ENCODE results near the gene GSK3B. TPM values are rescaled to one million over a fixed set of nuclear protein-coding genes. Genes with fewer than 3 reads are reported as not detected.

The GSK3B gene
- total and polyA plus RNA-seq, 2 experiments from 2014 or later, result 19.7 to 43.1 TPM

DNA sequence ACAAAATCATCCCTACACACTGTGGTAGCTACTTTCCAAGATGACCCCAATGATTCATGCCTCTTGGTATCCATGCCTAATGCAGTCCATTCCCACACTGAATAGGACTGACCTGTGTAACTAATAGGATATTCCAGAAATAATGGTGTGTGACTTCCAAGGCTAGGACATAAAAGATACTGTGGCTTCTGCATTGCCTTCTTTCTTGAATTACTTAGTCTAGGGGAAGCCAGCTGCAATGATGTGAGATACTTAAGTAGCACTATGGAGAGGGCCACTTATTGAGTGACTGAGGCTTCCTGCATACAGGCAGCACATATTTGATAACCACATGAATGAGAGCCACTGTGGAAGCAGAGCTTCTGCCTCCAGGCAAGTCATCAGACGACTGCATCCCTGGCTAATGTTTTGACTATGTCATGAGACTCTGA lies 262.3 kb downstream of the GSK3B start:
- in situ Hi-C loops (cut with MboI), result no loop called here
- Histone ChIP-seq H4K20me1 (ENCODE audit: insufficient read depth) (0 out of 2 replicates have a peak, but pooled peaks cover 5% of the 10 kb centered on the region), H3K27me3 (replicated peaks; ENCODE audit: insufficient read depth) (no peaks in the 10 kb centered on the region), H3F3A (ENCODE audit: insufficient read depth) (peaks cover 13% of the 10 kb centered on the region), H3K27ac (peak overlapping the region; percentile 30), H3K4me2 (ENCODE audit: unreplicated experiment) (peak overlapping the region; percentile 11), H2AFZ (no peak overlapping the region), H3K36me3 (ENCODE audit: low read depth) (0 out of 2 replicates have a peak, but pooled peaks cover 5% of the 10 kb centered on the region), H3K9ac (no peak overlapping the region), H3K9me2 (ENCODE audit: insufficient read depth) (no peaks in the 10 kb centered on the region), H3K4me3 (no peak overlapping the region), H3K9me3 (ENCODE audit: low read depth) (no peaks in the 10 kb centered on the region), H3K4me1 (ENCODE audit: insufficient read depth) (peaks cover 12% of the 10 kb centered on the region), H3K79me2 (ENCODE audit: insufficient read depth) (peaks cover 35% of the 10 kb centered on the region)
- TF ChIP-seq EZH2 (IDR thresholded peaks at IDR 0.05; ENCODE audit: insufficient read depth, poor library complexity, severe bottlenecking) (no peak), EZH2phosphoT487 (IDR thresholded peaks at IDR 0.05; ENCODE audit: insufficient read depth, low read depth) (no peak)
- peak; percentile 58 for DNase-seq
- 33 to 41% methylated on average over 1 of the region's 1 CpG for WGBS, 2 experiments (ENCODE audit: low coverage in 1 of 2, low lambda C conversion rate in 2 of 2, missing lambda C conversion rate in 2 of 2)

DNA sequence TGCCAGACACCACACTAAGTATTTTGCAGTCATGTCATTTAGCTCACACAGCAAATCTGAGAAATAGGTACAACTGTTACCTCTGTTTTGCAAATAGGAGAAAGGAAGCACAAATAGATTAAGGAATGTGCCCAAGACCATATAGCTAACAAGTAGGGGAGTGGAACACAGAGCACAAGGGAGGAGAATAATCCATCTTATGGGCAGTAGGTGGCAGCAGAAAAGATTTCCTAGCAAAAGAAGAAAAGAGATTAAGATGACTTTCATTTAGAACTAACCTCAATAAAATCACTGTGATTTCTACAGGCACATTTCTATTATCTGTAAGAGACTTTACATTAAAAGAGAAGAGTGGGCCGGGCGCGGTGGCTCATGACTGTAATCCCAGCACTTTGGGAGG lies 263.2 kb downstream of the GSK3B start:
- Histone ChIP-seq H3K4me3 (no peak overlapping the region), H3K9ac (no peak overlapping the region), H3K9me3 (ENCODE audit: low read depth) (no peaks in the 10 kb centered on the region), H2AFZ (no peak overlapping the region), H3K27ac (no peak overlapping the region), H3F3A (ENCODE audit: insufficient read depth) (peaks cover 13% of the 10 kb centered on the region), H3K27me3 (replicated peaks; ENCODE audit: insufficient read depth) (no peaks in the 10 kb centered on the region), H3K79me2 (ENCODE audit: insufficient read depth) (peaks cover 35% of the 10 kb centered on the region), H3K4me1 (ENCODE audit: insufficient read depth) (peaks cover 12% of the 10 kb centered on the region), H3K9me2 (ENCODE audit: insufficient read depth) (no peaks in the 10 kb centered on the region), H3K36me3 (ENCODE audit: low read depth) (peaks cover 11% of the 10 kb centered on the region), H4K20me1 (ENCODE audit: insufficient read depth) (0 out of 2 replicates have a peak, but pooled peaks cover 5% of the 10 kb centered on the region), H3K4me2 (ENCODE audit: unreplicated experiment) (no peak overlapping the region)
- TF ChIP-seq EZH2 (IDR thresholded peaks at IDR 0.05; ENCODE audit: insufficient read depth, poor library complexity, severe bottlenecking) (no peak), EZH2phosphoT487 (IDR thresholded peaks at IDR 0.05; ENCODE audit: insufficient read depth, low read depth) (no peak)
- whole genome bisulfite sequencing, 2 experiments (ENCODE audit: low coverage in 1 of 2, low lambda C conversion rate in 2 of 2, missing lambda C conversion rate in 2 of 2), result 96 to 100% methylated on average over 3 of the region's 3 CpGs
- no peak for DNase-seq
- in situ Hi-C loops (cut with MboI), result no loop called here

DNA sequence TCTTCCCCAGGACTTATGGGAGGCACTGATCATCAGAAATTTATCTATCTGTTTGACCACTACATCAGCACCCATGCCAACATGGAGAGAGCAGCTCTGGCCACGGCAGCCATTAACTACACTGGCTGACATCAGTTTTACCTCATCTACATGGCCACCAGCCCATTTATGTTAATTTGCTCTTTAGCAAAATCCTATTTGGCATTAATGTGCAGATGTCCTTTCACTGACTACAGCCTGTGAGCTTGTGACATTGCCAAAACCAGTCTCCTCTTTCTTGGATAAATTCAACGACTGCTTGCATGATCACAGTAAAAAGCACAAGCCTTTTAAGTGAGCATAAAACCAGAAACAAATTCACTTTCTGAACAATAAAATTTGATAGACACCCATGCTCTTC lies 264.8 kb downstream of the GSK3B start:
- H3K9me3 ChIP-seq (ENCODE audit: low read depth), result no peaks in the 10 kb centered on the region
- H3K4me2 ChIP-seq (ENCODE audit: unreplicated experiment), result no peak overlapping the region
- peaks cover 28% of the 10 kb centered on the region for H3K79me2 ChIP-seq (ENCODE audit: insufficient read depth)
- peaks cover 13% of the 10 kb centered on the region for H3F3A ChIP-seq (ENCODE audit: insufficient read depth)
- no peak for DNase-seq
- no peak overlapping the region for H3K9ac ChIP-seq
- H2AFZ ChIP-seq, result no peak overlapping the region
- H3K4me3 ChIP-seq, result no peak overlapping the region
- WGBS, 2 experiments (ENCODE audit: low coverage in 1 of 2, low lambda C conversion rate in 2 of 2, missing lambda C conversion rate in 2 of 2), result 45 to 66% methylated on average over 2 of the region's 2 CpGs
- H4K20me1 ChIP-seq (ENCODE audit: insufficient read depth), result 0 out of 2 replicates have a peak, but pooled peaks cover 5% of the 10 kb centered on the region
- no peaks in the 10 kb centered on the region for H3K27me3 ChIP-seq (replicated peaks; ENCODE audit: insufficient read depth)
- no peak overlapping the region for H3K27ac ChIP-seq
- TF ChIP-seq EZH2phosphoT487 (IDR thresholded peaks at IDR 0.05; ENCODE audit: insufficient read depth, low read depth), result no peak
- TF ChIP-seq EZH2 (IDR thresholded peaks at IDR 0.05; ENCODE audit: insufficient read depth, poor library complexity, severe bottlenecking), result no peak
- H3K36me3 ChIP-seq (ENCODE audit: low read depth), result peaks cover 15% of the 10 kb centered on the region
- peaks cover 12% of the 10 kb centered on the region for H3K4me1 ChIP-seq (ENCODE audit: insufficient read depth)
- in situ Hi-C loops (cut with MboI), result no loop called here
- no peaks in the 10 kb centered on the region for H3K9me2 ChIP-seq (ENCODE audit: insufficient read depth)

DNA sequence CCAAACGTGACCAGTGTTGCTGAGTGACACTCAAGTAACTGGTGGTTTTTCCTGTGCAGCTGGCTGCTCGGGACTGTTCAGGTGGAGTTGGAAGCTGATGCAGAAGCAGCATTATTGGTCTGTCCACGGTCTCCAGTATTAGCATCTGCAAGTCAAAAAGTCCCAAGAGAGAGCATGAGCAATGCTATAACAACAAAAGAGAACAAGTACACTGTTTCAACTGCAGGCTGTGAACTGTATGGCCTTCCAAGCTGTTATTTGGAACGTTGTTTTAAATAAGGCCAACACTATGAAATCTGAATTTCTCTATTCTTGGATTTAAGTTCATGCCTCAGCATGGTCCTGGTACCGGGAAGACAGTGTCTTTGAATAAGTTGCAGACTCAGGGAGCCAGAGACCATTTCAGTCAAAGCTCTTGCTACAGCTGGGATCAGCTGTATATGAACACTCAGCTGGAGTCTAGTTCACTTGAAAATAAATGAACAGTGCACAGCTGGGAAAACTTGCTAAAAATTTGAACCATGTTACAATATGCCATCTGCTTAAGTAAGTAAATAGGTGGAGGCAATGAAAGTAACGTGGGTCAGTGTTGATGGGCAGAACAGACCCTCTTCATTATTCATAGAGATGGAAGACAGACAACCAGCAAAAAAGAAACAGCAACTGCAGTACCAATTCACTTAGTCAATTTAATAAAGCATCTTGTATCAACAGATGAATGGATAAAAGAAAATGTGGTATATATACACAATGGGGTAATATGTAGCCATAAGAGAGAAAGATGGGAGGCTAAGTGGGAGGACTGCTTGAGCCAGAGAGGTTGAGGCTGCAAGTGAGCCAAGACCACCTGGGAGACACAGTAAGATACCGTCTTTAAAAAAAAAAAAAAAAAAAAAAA lies 267.3 kb downstream of the GSK3B start:
- Histone ChIP-seq H3K4me2 (ENCODE audit: unreplicated experiment) (no peak overlapping the region), H3K36me3 (ENCODE audit: low read depth) (peaks cover 20% of the 10 kb centered on the region), H2AFZ (no peak overlapping the region), H3K27ac (no peak overlapping the region), H3K9ac (no peak overlapping the region), H3K79me2 (ENCODE audit: insufficient read depth) (peaks cover 20% of the 10 kb centered on the region), H3K4me3 (no peak overlapping the region), H3K9me2 (ENCODE audit: insufficient read depth) (no peaks in the 10 kb centered on the region), H3K27me3 (replicated peaks; ENCODE audit: insufficient read depth) (no peaks in the 10 kb centered on the region), H3K4me1 (ENCODE audit: insufficient read depth) (peaks cover 5% of the 10 kb centered on the region), H4K20me1 (ENCODE audit: insufficient read depth) (0 out of 2 replicates have a peak, but pooled peaks cover 4% of the 10 kb centered on the region), H3K9me3 (ENCODE audit: low read depth) (no peaks in the 10 kb centered on the region), H3F3A (ENCODE audit: insufficient read depth) (peaks cover 10% of the 10 kb centered on the region)
- in situ Hi-C loops (cut with MboI), result no loop called here
- no peak for TF ChIP-seq EZH2phosphoT487 (IDR thresholded peaks at IDR 0.05; ENCODE audit: insufficient read depth, low read depth)
- TF ChIP-seq EZH2 (IDR thresholded peaks at IDR 0.05; ENCODE audit: insufficient read depth, poor library complexity, severe bottlenecking), result no peak
- 98 to 99% methylated on average over 6 to 7 of the region's 7 CpGs for WGBS, 2 experiments (ENCODE audit: low coverage in 1 of 2, low lambda C conversion rate in 2 of 2, missing lambda C conversion rate in 2 of 2)
- no peak for DNase-seq
